H9 (cell line): ENCODE data around the gene MED12. TPM values are rescaled to one million over a fixed set of nuclear protein-coding genes. Genes with fewer than 3 reads are reported as not detected.

Experiments
- DNase-seq: peaks from one replicate; pipeline ENCODE4 v3.0.0-alpha.2; 2017
- H2AFZ ChIP-seq: one replicate; pipeline ENCODE4 v1.6.1; 2013; ENCODE audit warnings: mild to moderate bottlenecking, low read length, control low read depth, moderate library complexity
- H2AK5ac ChIP-seq: 2 replicates; pipeline ENCODE4 v1.6.1; 2013; ENCODE audit warnings: low read length, control low read depth, mixed read lengths; ENCODE audit not compliant: insufficient read length
- H2BK120ac ChIP-seq: one replicate; pipeline ENCODE4 v1.6.1; 2013; ENCODE audit warnings: low read depth, mild to moderate bottlenecking, low read length, control low read depth, inconsistent platforms; ENCODE audit not compliant: poor library complexity, severe bottlenecking
- H2BK12ac ChIP-seq: 2 replicates; pipeline ENCODE4 v1.6.1; 2013; ENCODE audit warnings: low read length, control low read depth, mixed read lengths, low read depth; ENCODE audit not compliant: insufficient read length
- H2BK15ac ChIP-seq: 2 replicates; pipeline ENCODE4 v1.6.1; 2013; ENCODE audit warnings: low read depth, low read length, control low read depth
- H2BK20ac ChIP-seq: one replicate; pipeline ENCODE4 v1.6.1; 2013; ENCODE audit warnings: low read depth, mild to moderate bottlenecking, low read length, control low read depth, inconsistent platforms; ENCODE audit not compliant: poor library complexity, severe bottlenecking
- H2BK5ac ChIP-seq: 2 replicates; pipeline ENCODE4 v1.6.1; 2013; ENCODE audit warnings: low read length, control low read depth, mixed read lengths; ENCODE audit not compliant: insufficient read length
- H3K14ac ChIP-seq: 2 replicates; pipeline ENCODE4 v1.6.1; 2013; ENCODE audit warnings: low read length, control low read depth; ENCODE audit not compliant: insufficient read depth
- H3K18ac ChIP-seq: 2 replicates; pipeline ENCODE4 v1.6.1; 2013; ENCODE audit warnings: low read depth, mild to moderate bottlenecking, mixed read lengths, low read length, control low read depth; ENCODE audit not compliant: insufficient read length
- H3K23ac ChIP-seq: 2 replicates; pipeline ENCODE4 v1.6.1; 2013; ENCODE audit warnings: low read length, control low read depth, mixed read lengths, low read depth; ENCODE audit not compliant: insufficient read length
- H3K23me2 ChIP-seq: 2 replicates; pipeline ENCODE4 v1.6.1; 2013; ENCODE audit warnings: low read depth, mild to moderate bottlenecking, mixed read lengths, low read length, control low read depth; ENCODE audit not compliant: insufficient read length, poor library complexity, severe bottlenecking
- H3K27ac ChIP-seq: 2 replicates; pipeline ENCODE4 v1.5.1; 2013; ENCODE audit warnings: low read length, control low read depth, mixed read lengths, low read depth; ENCODE audit not compliant: insufficient read length
- H3K27me3 ChIP-seq: 2 replicates; pipeline ENCODE4 v1.6.1; 2013; ENCODE audit warnings: low read length, control low read depth, inconsistent platforms; ENCODE audit not compliant: insufficient read depth
- H3K4ac ChIP-seq: 2 replicates; pipeline ENCODE4 v1.6.1; 2013; ENCODE audit warnings: low read depth, mild to moderate bottlenecking, control low read depth, inconsistent platforms, low read length, moderate library complexity
- H3K4me1 ChIP-seq: 2 replicates; pipeline ENCODE4 v1.6.1; 2013; ENCODE audit warnings: low read length, control low read depth, inconsistent platforms; ENCODE audit not compliant: insufficient read depth
- H3K4me2 ChIP-seq: 2 replicates; pipeline ENCODE4 v1.6.1; 2013; ENCODE audit warnings: low read length, control low read depth, mixed read lengths; ENCODE audit not compliant: insufficient read length, insufficient read depth
- H3K56ac ChIP-seq: 2 replicates; pipeline ENCODE4 v1.6.1; 2013; ENCODE audit warnings: low read depth, mild to moderate bottlenecking, mixed read lengths, low read length, control low read depth; ENCODE audit not compliant: insufficient read length
- H3K79me1 ChIP-seq: 2 replicates; pipeline ENCODE4 v1.6.1; 2013; ENCODE audit warnings: low read depth, mild to moderate bottlenecking, moderate library complexity, low read length, control low read depth, inconsistent platforms; ENCODE audit not compliant: insufficient read depth, poor library complexity, severe bottlenecking
- H3K79me2 ChIP-seq: 2 replicates; pipeline ENCODE4 v1.6.1; 2013; ENCODE audit warnings: low read length, control low read depth, inconsistent platforms; ENCODE audit not compliant: insufficient read depth
- H3K9ac ChIP-seq: 2 replicates; pipeline ENCODE4 v1.6.1; 2013; ENCODE audit warnings: low read length, control low read depth, mixed read lengths; ENCODE audit not compliant: insufficient read length; ENCODE audit errors: extremely low read depth
- H3K9me3 ChIP-seq: one replicate; pipeline ENCODE4 v1.6.1; 2013; ENCODE audit warnings: low read depth, low read length, inconsistent platforms; ENCODE audit not compliant: control insufficient read depth
- H3T11ph ChIP-seq: one replicate; pipeline ENCODE4 v1.6.1; 2013; ENCODE audit warnings: mild to moderate bottlenecking, low read length, control low read depth, inconsistent platforms
- H4K20me1 ChIP-seq: one replicate; pipeline ENCODE4 v1.6.1; 2013; ENCODE audit not compliant: control insufficient read depth, insufficient read length, insufficient read depth
- H4K5ac ChIP-seq: 2 replicates; pipeline ENCODE4 v1.6.1; 2013; ENCODE audit warnings: low read depth, mild to moderate bottlenecking, mixed read lengths, low read length, control low read depth; ENCODE audit not compliant: insufficient read length
- H4K8ac ChIP-seq: replicated peaks from 2 replicates; pipeline ENCODE4 v1.6.1; 2013; ENCODE audit warnings: low read length, control low read depth, mixed read lengths, low read depth; ENCODE audit not compliant: insufficient read length
- H4K91ac ChIP-seq: 2 replicates; pipeline ENCODE4 v1.6.1; 2013; ENCODE audit warnings: low read depth, mild to moderate bottlenecking, moderate library complexity, mixed read lengths, low read length, control low read depth; ENCODE audit not compliant: insufficient read length
- H3K27ac Mint-ChIP-seq, 3 experiments: 2 replicates in 2 of 3; 3 replicates in 1 of 3; pipeline ENCODE4 v1.8.0; 2020 to 2021; ENCODE audit warnings: mixed read lengths in 3 of 3, mild to moderate bottlenecking in 1 of 3, moderate library complexity in 1 of 3
- H3K27me3 Mint-ChIP-seq: 2 replicates; pipeline ENCODE4 v1.8.0; 2021; ENCODE audit warnings: low read depth, mild to moderate bottlenecking, moderate library complexity, mixed read lengths
- H3K36me3 Mint-ChIP-seq, 3 experiments: 2 replicates in 2 of 3; 3 replicates in 1 of 3; pipeline ENCODE4 v1.8.0; 2020 to 2021; ENCODE audit warnings: low read depth in 3 of 3, mixed read lengths in 3 of 3; ENCODE audit not compliant: insufficient read depth in 1 of 3
- H3K4me1 Mint-ChIP-seq, 2 experiments: 2 replicates each; pipeline ENCODE4 v1.8.0; 2020; ENCODE audit warnings: mixed read lengths in 2 of 2
- H3K4me3 Mint-ChIP-seq, 2 experiments: 2 replicates in 1 of 2; 3 replicates in 1 of 2; pipeline ENCODE4 v1.8.0; 2020 to 2021; ENCODE audit warnings: mild to moderate bottlenecking in 2 of 2, mixed read lengths in 2 of 2, moderate library complexity in 1 of 2
- H3K9me3 Mint-ChIP-seq, 2 experiments: 2 replicates in 1 of 2; 3 replicates in 1 of 2; pipeline ENCODE4 v1.8.0; 2020; ENCODE audit warnings: mild to moderate bottlenecking in 2 of 2, mixed read lengths in 2 of 2, moderate library complexity in 1 of 2
- CTCF ChIP-seq: fragments of 200-600 bp; sonication (generic); conservative IDR thresholded peaks from 3 replicates; pipeline ENCODE4 v1.8.0; 2021; ENCODE audit warnings: antibody characterized with exemption, mild to moderate bottlenecking
- WGBS: extraction: QIAGEN DNeasy Blood & Tissue Kit; methylation state at CpG from one replicate; pipeline ENCODE4 v1.1.7; 2013; ENCODE audit warnings: missing lambda C conversion rate, low lambda C conversion rate, mixed read lengths; ENCODE audit not compliant: insufficient read length; ENCODE audit errors: extremely low coverage; 5-methylcytosine and 5-hydroxymethylcytosine counted together
- total RNA-seq: library from RNA; stranded (reverse); gene quantifications from 2 replicates; pipeline ENCODE4 v1.2.1, GENCODE V29; 2021

MED12 gene
- total RNA-seq, 1 experiment from 2014 or later = 33.0 TPM

- no peak overlapping the region for H3K9ac ChIP-seq
- no peak overlapping the region for H3K27ac Mint-ChIP-seq
- TF ChIP-seq CTCF = no peak
- no peak overlapping the region for H3K23ac ChIP-seq
- H3K4me3 Mint-ChIP-seq = no peak overlapping the region
- no peaks in the 10 kb centered on the region for H3K79me2 ChIP-seq
- no peak overlapping the region for H4K8ac ChIP-seq
- no peak overlapping the region for H2BK120ac ChIP-seq
- H4K5ac ChIP-seq = no peak overlapping the region
- no peaks in the 10 kb centered on the region for H4K20me1 ChIP-seq
- peaks cover 75 to 85% of the 10 kb centered on the region in 2 experiments for H3K9me3 Mint-ChIP-seq
- H3K4ac ChIP-seq = no peak overlapping the region
- H3K56ac ChIP-seq = no peak overlapping the region
- no peaks in the 10 kb centered on the region for H3K27me3 ChIP-seq
- H3K9me3 ChIP-seq = peaks cover 38% of the 10 kb centered on the region
- H3K4me1 ChIP-seq = no peaks in the 10 kb centered on the region
- no peak overlapping the region for H4K91ac ChIP-seq
- no peak overlapping the region for H3T11ph ChIP-seq
- no peak overlapping the region for H3K14ac ChIP-seq
- no peak overlapping the region for H2AFZ ChIP-seq
- H3K36me3 Mint-ChIP-seq = peaks cover 12 to 31% (median 13%) of the 10 kb centered on the region in 3 experiments
- no CpG with 5 or more reads among the region's 17 CpGs for WGBS
- no peak overlapping the region for H2BK20ac ChIP-seq
- no peaks in the 10 kb centered on the region for H3K79me1 ChIP-seq
- H3K18ac ChIP-seq = no peak overlapping the region
- H3K27me3 Mint-ChIP-seq = peaks cover 4% of the 10 kb centered on the region
- no peak overlapping the region for H2BK15ac ChIP-seq
- peaks cover 14 to 29% of the 10 kb centered on the region in 2 experiments for H3K4me1 Mint-ChIP-seq
- H3K27ac ChIP-seq = no peak overlapping the region
- no peak overlapping the region for H2AK5ac ChIP-seq
- no peak overlapping the region for H2BK12ac ChIP-seq
- no peak overlapping the region for H3K4me2 ChIP-seq
- H2BK5ac ChIP-seq = no peak overlapping the region
- DNase-seq = no peak
- H3K23me2 ChIP-seq = no peaks in the 10 kb centered on the region
These were observed 48.8 kb downstream of the MED12 start for GRCh38 chrX:71167031-71167781.
